NCI-H2196 (cell line): Measurements from ENCODE around the gene OSBPL8.
"Not testable (repeated sequence)": the region's sequence is repeated elsewhere in the genome, so short reads cannot be mapped to it uniquely, and the experiment has no call there.

Experiments used
- DNase-seq: peaks from one replicate; lab custom pipeline; 2025; ENCODE audit not compliant: unreplicated experiment; lab: John Stamatoyannopoulos, UW

Gene OSBPL8

GRCh38 chr12:76426160-76426559 lies 133.4 kb downstream of the OSBPL8 start:
- no peak for DNase-seq

- no peak for DNase-seq
Observed at GRCh38 chr12:76424941-76425340, 134.6 kb downstream of the OSBPL8 start.

- no peak for DNase-seq
Observed at GRCh38 chr12:76422543-76423438, 136.8 kb downstream of the OSBPL8 start.

GRCh38 chr12:76422154-76422542 lies 137.4 kb downstream of the OSBPL8 start:
- DNase-seq, result no peak

GRCh38 chr12:76421046-76421445 lies 138.5 kb downstream of the OSBPL8 start:
- DNase-seq, result no peak

GRCh38 chr12:76420222-76420621 lies 139.3 kb downstream of the OSBPL8 start:
- no peak for DNase-seq

- DNase-seq, result no peak
Observed at GRCh38 chr12:76417116-76417515, 142.5 kb downstream of the OSBPL8 start.

- DNase-seq, result no peak
Observed at GRCh38 chr12:76413121-76413520, 146.4 kb downstream of the OSBPL8 start.

- no peak for DNase-seq
Observed at GRCh38 chr12:76410781-76411180, 148.8 kb downstream of the OSBPL8 start.

GRCh38 chr12:76410371-76410770 lies 149.2 kb downstream of the OSBPL8 start:
- DNase-seq, result no peak

- no peak for DNase-seq
Observed at GRCh38 chr12:76409074-76409473, 150.5 kb downstream of the OSBPL8 start.

GRCh38 chr12:76407710-76408109 lies 151.9 kb downstream of the OSBPL8 start:
- DNase-seq, result no peak

- DNase-seq, result no peak
Observed at GRCh38 chr12:76402259-76402658, 157.3 kb downstream of the OSBPL8 start.

GRCh38 chr12:76400136-76400535 lies 159.4 kb downstream of the OSBPL8 start:
- no peak for DNase-seq

GRCh38 chr12:76399040-76399439 lies 160.5 kb downstream of the OSBPL8 start:
- DNase-seq, result no peak

- DNase-seq, result no peak
Observed at GRCh38 chr12:76398106-76398505, 161.5 kb downstream of the OSBPL8 start.

GRCh38 chr12:76391461-76391860 lies 168.1 kb downstream of the OSBPL8 start:
- DNase-seq, result no peak

GRCh38 chr12:76387614-76388013 lies 172.0 kb downstream of the OSBPL8 start:
- DNase-seq, result no peak

- no peak for DNase-seq
Observed at GRCh38 chr12:76384560-76384959, 175.0 kb downstream of the OSBPL8 start.

GRCh38 chr12:76383988-76384387 lies 175.6 kb downstream of the OSBPL8 start:
- DNase-seq, result no peak

GRCh38 chr12:76379261-76379660 lies 180.3 kb downstream of the OSBPL8 start:
- DNase-seq, result no peak

- DNase-seq, result not testable (repeated sequence)
Observed at GRCh38 chr12:76376876-76377275, 182.7 kb downstream of the OSBPL8 start.

- DNase-seq, result no peak
Observed at GRCh38 chr12:76375939-76376338, 183.6 kb downstream of the OSBPL8 start.
